Neural progenitor cell (in vitro differentiated cells): ENCODE data around the gene SLC35G4. TPM values are rescaled to one million over a fixed set of nuclear protein-coding genes. Genes with fewer than 3 reads are reported as not detected.
A peak's percentile ranks its signal among the peaks of the same experiment; 100 is the strongest.
"Not testable (repeated sequence)": the region's sequence is repeated elsewhere in the genome, so short reads cannot be mapped to it uniquely, and the experiment has no call there.

ENCODE experiments used
- DNase-seq: peaks from one replicate; pipeline ENCODE4 v3.0.0-alpha.2; 2016; ENCODE audit warnings: low spot score
- H2AFZ ChIP-seq: fragments of 200-600 bp; sonication (generic); replicated peaks from 2 replicates; pipeline ENCODE4 v1.6.1; 2016; ENCODE audit warnings: antibody characterized with exemption
- H3F3A ChIP-seq: fragments of 200-600 bp; sonication (generic); 2 replicates; pipeline ENCODE4 v1.6.1; 2016; ENCODE audit warnings: antibody characterized with exemption, low read depth
- H3K27ac ChIP-seq: fragments of 200-600 bp; sonication (generic); 2 replicates; pipeline ENCODE4 v1.5.1; 2016; ENCODE audit warnings: mild to moderate bottlenecking
- H3K27me3 ChIP-seq: fragments of 200-600 bp; sonication (generic); 2 replicates; pipeline ENCODE4 v1.6.1; 2016; ENCODE audit warnings: mild to moderate bottlenecking, moderate library complexity
- H3K36me3 ChIP-seq: fragments of 200-600 bp; sonication (generic); 2 replicates; pipeline ENCODE4 v1.5.1; 2016
- H3K4me1 ChIP-seq: fragments of 200-600 bp; sonication (generic); 2 replicates; pipeline ENCODE4 v1.6.1; 2016; ENCODE audit warnings: mixed run types
- H3K4me2 ChIP-seq: fragments of 200-600 bp; sonication (generic); 2 replicates; pipeline ENCODE4 v1.6.1; 2016
- H3K4me3 ChIP-seq: fragments of 200-600 bp; sonication (generic); 2 replicates; pipeline ENCODE4 v1.5.1; 2016
- H3K79me2 ChIP-seq: fragments of 200-600 bp; sonication (generic); 2 replicates; pipeline ENCODE4 v1.6.1; 2016; ENCODE audit warnings: low read depth
- H3K9ac ChIP-seq: fragments of 200-600 bp; sonication (generic); 2 replicates; pipeline ENCODE4 v1.6.1; 2016
- H3K9me3 ChIP-seq: fragments of 200-600 bp; sonication (generic); 2 replicates; pipeline ENCODE4 v1.5.1; 2016; ENCODE audit warnings: low read depth
- H4K20me1 ChIP-seq: fragments of 200-600 bp; sonication (generic); 2 replicates; pipeline ENCODE4 v1.6.1; 2016; ENCODE audit warnings: low read depth
- H3K27ac Mint-ChIP-seq: 3 replicates; pipeline ENCODE4 v1.8.0; 2021; ENCODE audit warnings: mixed read lengths
- H3K27me3 Mint-ChIP-seq: 2 replicates; pipeline ENCODE4 v1.8.0; 2022; ENCODE audit warnings: low read depth, mild to moderate bottlenecking, inconsistent platforms, moderate library complexity, mixed read lengths; ENCODE audit not compliant: insufficient read depth
- H3K36me3 Mint-ChIP-seq: 3 replicates; pipeline ENCODE4 v1.8.0; 2021; ENCODE audit warnings: mixed read lengths
- H3K4me1 Mint-ChIP-seq: 3 replicates; pipeline ENCODE4 v1.8.0; 2021; ENCODE audit warnings: mixed read lengths
- H3K4me3 Mint-ChIP-seq: 3 replicates; pipeline ENCODE4 v1.8.0; 2021; ENCODE audit warnings: mild to moderate bottlenecking, moderate library complexity, mixed read lengths
- H3K9me3 Mint-ChIP-seq: 3 replicates; pipeline ENCODE4 v1.8.0; 2020; ENCODE audit warnings: mixed read lengths
- EZH2 ChIP-seq: fragments of 200-600 bp; sonication (generic); IDR thresholded peaks from 2 replicates; pipeline ENCODE4 v1.6.1; 2017; ENCODE audit warnings: antibody characterized with exemption, mild to moderate bottlenecking, moderate library complexity
- EZH2phosphoT487 ChIP-seq: fragments of 200-600 bp; sonication (generic); IDR thresholded peaks from 2 replicates; pipeline ENCODE4 v1.6.1; 2017; ENCODE audit warnings: antibody characterized with exemption
- total RNA-seq: library from RNA; depleted of rRNA; stranded (reverse); fragments of >200 nt; gene quantifications from 2 replicates; pipeline ENCODE4 v1.2.3, GENCODE V29; 2015; ENCODE audit warnings: low replicate concordance
- TF ChIP-seq, protein P1 (sequence below): fragments of 200-600 bp; sonication (generic); IDR thresholded peaks from 2 replicates; pipeline ENCODE4 v1.5.1; 2017; ENCODE audit warnings: antibody characterized with exemption, mild to moderate bottlenecking

Gene SLC35G4
- total RNA-seq, 1 donor from 2014 or later, result not detected

DNA sequence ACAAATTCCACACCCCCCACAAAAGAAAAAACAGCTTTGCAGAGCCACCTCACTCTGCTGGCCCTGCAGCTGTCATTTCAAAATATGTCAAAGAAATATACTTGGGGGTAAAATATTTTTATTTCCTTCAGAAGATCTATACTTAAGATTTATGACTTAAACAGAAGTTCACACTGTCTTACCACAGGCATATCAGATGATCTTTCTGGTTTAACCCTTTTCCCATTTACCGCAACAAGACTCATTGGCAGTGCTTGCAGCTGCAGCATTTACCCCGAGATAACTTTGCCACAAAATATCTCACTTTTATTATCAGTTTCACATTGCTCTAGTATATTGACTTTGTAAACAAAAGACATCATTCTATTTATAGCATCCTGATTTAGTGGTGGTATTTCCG, 21.6 kb upstream of the SLC35G4 start:
- no peaks in the 10 kb centered on the region for H3K27me3 ChIP-seq
- Mint-ChIP-seq H3K9me3 (no peaks in the 10 kb centered on the region), H3K27me3 (peaks cover 2% of the 10 kb centered on the region), H3K4me3 (no peak overlapping the region), H3K27ac (no peak overlapping the region), H3K4me1 (no peaks in the 10 kb centered on the region), H3K36me3 (no peaks in the 10 kb centered on the region)
- no peaks in the 10 kb centered on the region for H3K9me3 ChIP-seq
- no peak for TF ChIP-seq EZH2
- TF ChIP-seq EZH2phosphoT487, result no peak
- TF ChIP-seq, protein P1, sequence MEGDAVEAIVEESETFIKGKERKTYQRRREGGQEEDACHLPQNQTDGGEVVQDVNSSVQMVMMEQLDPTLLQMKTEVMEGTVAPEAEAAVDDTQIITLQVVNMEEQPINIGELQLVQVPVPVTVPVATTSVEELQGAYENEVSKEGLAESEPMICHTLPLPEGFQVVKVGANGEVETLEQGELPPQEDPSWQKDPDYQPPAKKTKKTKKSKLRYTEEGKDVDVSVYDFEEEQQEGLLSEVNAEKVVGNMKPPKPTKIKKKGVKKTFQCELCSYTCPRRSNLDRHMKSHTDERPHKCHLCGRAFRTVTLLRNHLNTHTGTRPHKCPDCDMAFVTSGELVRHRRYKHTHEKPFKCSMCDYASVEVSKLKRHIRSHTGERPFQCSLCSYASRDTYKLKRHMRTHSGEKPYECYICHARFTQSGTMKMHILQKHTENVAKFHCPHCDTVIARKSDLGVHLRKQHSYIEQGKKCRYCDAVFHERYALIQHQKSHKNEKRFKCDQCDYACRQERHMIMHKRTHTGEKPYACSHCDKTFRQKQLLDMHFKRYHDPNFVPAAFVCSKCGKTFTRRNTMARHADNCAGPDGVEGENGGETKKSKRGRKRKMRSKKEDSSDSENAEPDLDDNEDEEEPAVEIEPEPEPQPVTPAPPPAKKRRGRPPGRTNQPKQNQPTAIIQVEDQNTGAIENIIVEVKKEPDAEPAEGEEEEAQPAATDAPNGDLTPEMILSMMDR, result no peak
- H3K4me2 ChIP-seq, result no peak overlapping the region
- no peak overlapping the region for H2AFZ ChIP-seq
- no peaks in the 10 kb centered on the region for H3K79me2 ChIP-seq
- no peak for DNase-seq
- no peaks in the 10 kb centered on the region for H3K36me3 ChIP-seq
- H3K4me1 ChIP-seq, result no peaks in the 10 kb centered on the region
- H3K9ac ChIP-seq, result no peak overlapping the region
- H4K20me1 ChIP-seq, result no peaks in the 10 kb centered on the region
- H3K27ac ChIP-seq, result no peak overlapping the region
- H3F3A ChIP-seq, result no peaks in the 10 kb centered on the region
- H3K4me3 ChIP-seq, result no peak overlapping the region

DNA sequence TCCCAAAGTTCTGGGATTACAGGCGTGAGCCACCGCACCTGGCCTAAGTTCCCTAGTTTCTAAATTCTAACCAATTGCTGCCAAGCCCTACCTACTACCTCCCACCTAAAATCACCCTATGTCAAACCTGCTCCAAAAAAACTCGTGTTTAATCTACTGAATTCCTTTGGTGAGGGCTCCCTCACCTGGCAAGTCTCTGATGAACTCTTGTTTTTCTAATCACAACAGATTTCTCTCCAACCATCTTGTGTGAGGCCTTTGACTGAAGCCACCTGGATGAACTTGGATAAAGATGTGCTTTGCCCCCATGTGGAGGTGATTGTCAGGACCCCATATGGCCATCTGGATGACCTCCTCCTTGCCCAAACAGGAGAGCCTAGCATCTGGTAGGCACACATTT, 17.4 kb upstream of the SLC35G4 start:
- H3K79me2 ChIP-seq, result no peaks in the 10 kb centered on the region
- no peak for TF ChIP-seq EZH2
- TF ChIP-seq EZH2phosphoT487, result no peak
- TF ChIP-seq, protein P1, result no peak
- Mint-ChIP-seq H3K4me3 (no peak overlapping the region), H3K27ac (no peak overlapping the region), H3K9me3 (peaks cover 5% of the 10 kb centered on the region), H3K27me3 (peaks cover 8% of the 10 kb centered on the region), H3K36me3 (no peaks in the 10 kb centered on the region), H3K4me1 (no peaks in the 10 kb centered on the region)
- no peaks in the 10 kb centered on the region for H4K20me1 ChIP-seq
- H2AFZ ChIP-seq, result no peak overlapping the region
- no peaks in the 10 kb centered on the region for H3K36me3 ChIP-seq
- no peaks in the 10 kb centered on the region for H3K9me3 ChIP-seq
- H3K4me1 ChIP-seq, result no peaks in the 10 kb centered on the region
- H3F3A ChIP-seq, result no peaks in the 10 kb centered on the region
- H3K9ac ChIP-seq, result no peak overlapping the region
- H3K4me2 ChIP-seq, result no peak overlapping the region
- H3K27ac ChIP-seq, result no peak overlapping the region
- no peak for DNase-seq
- no peak overlapping the region for H3K4me3 ChIP-seq
- no peaks in the 10 kb centered on the region for H3K27me3 ChIP-seq

DNA sequence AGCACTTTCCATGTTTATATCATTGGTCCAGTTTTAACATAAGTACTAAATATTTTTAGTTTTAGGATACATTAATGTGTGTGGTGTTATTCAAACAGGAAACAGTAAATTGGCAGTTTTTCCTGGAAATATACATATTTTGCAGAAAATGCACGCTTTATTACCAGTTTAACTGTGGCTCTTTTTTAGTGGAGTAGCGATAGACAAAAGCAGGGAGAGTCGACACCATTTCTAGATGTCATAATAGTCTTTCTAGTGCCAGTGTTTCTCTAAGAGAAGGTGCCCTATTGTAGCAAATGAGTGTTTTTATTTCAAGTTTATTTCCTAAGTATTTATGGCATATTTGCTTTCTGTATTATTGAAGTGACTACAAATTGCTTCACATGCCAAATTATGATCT, 9.1 kb upstream of the SLC35G4 start:
- H3K9ac ChIP-seq, result no peak overlapping the region
- no peak overlapping the region for H3K4me3 ChIP-seq
- Mint-ChIP-seq H3K4me3 (no peak overlapping the region), H3K4me1 (no peaks in the 10 kb centered on the region), H3K27me3 (no peaks in the 10 kb centered on the region), H3K9me3 (peaks cover 10% of the 10 kb centered on the region), H3K27ac (no peak overlapping the region), H3K36me3 (no peaks in the 10 kb centered on the region)
- no peaks in the 10 kb centered on the region for H3K4me1 ChIP-seq
- no peak for DNase-seq
- H3K4me2 ChIP-seq, result no peak overlapping the region
- H2AFZ ChIP-seq, result no peak overlapping the region
- no peaks in the 10 kb centered on the region for H4K20me1 ChIP-seq
- no peaks in the 10 kb centered on the region for H3K27me3 ChIP-seq
- no peaks in the 10 kb centered on the region for H3F3A ChIP-seq
- TF ChIP-seq, protein P1, result no peak
- TF ChIP-seq EZH2phosphoT487, result no peak
- TF ChIP-seq EZH2, result no peak
- no peaks in the 10 kb centered on the region for H3K36me3 ChIP-seq
- H3K79me2 ChIP-seq, result no peaks in the 10 kb centered on the region
- no peaks in the 10 kb centered on the region for H3K9me3 ChIP-seq
- H3K27ac ChIP-seq, result no peak overlapping the region

DNA sequence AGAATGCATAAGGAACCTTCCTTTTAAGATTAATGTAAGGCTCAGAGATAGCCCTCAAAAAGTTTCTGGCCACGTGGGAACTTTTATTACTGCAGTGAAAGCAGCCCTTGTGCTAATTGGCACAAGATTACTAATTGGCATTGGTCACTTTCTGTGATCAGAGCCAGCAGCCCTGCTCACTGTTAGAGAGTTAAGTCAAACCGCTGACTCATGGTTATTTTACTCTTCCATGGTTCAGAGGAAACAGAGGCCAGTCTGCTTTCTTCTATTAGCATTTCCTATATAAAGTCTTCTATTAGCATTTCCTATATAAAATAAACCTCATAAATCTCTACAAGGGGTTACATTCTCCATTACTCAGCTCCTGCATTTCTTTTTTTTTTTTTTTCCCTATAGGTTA, 1.5 kb upstream of the SLC35G4 start:
- peak; percentile 11 for DNase-seq
- Histone ChIP-seq H3K4me1 (no peaks in the 10 kb centered on the region), H3K27me3 (no peaks in the 10 kb centered on the region), H3K9me3 (no peaks in the 10 kb centered on the region), H2AFZ (no peak overlapping the region), H3F3A (no peaks in the 10 kb centered on the region), H3K4me3 (no peak overlapping the region), H3K27ac (no peak overlapping the region), H3K36me3 (no peaks in the 10 kb centered on the region), H3K4me2 (no peak overlapping the region), H3K79me2 (no peaks in the 10 kb centered on the region), H3K9ac (no peak overlapping the region), H4K20me1 (no peaks in the 10 kb centered on the region)
- peaks cover 2% of the 10 kb centered on the region for H3K4me1 Mint-ChIP-seq
- TF ChIP-seq, protein P1, result no peak
- TF ChIP-seq EZH2, result no peak
- H3K9me3 Mint-ChIP-seq, result no peaks in the 10 kb centered on the region
- H3K4me3 Mint-ChIP-seq, result no peak overlapping the region
- H3K27me3 Mint-ChIP-seq, result no peaks in the 10 kb centered on the region
- no peak overlapping the region for H3K27ac Mint-ChIP-seq
- no peaks in the 10 kb centered on the region for H3K36me3 Mint-ChIP-seq

DNA sequence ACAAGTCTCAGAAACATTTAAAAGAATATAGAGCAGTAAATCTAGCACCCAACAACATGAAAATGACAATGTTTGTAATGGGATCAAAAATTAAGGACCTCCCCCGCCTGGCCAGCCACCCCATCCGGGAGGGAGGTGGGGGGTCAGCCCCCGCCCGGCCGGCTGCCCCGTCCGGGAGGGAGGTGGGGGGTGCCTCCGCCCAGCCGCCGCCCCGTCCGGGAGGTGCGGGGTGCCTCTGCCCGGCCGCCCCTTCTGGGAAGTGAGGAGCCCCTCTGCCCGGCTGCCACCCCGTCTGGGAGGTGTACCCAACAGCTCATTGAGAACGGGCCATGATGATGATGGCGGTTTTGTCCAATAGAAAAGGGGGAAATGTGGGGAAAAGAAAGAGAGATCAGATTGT, 778 bp upstream of the SLC35G4 start:
- H3K27me3 Mint-ChIP-seq, H3K36me3 Mint-ChIP-seq: not testable (repeated sequence)

More for the DNA sequence above, 778 bp upstream of the SLC35G4 start:
- not testable (repeated sequence) for H3K27ac ChIP-seq, H3K4me1 ChIP-seq, H3K27me3 ChIP-seq, H3K4me2 ChIP-seq, H3K36me3 ChIP-seq, H3K9me3 ChIP-seq, H3K9me3 Mint-ChIP-seq, DNase-seq, H3K9ac ChIP-seq, H3K4me3 Mint-ChIP-seq, H3K79me2 ChIP-seq, H4K20me1 ChIP-seq, H2AFZ ChIP-seq, H3K4me3 ChIP-seq, H3K27ac Mint-ChIP-seq, H3K4me1 Mint-ChIP-seq, H3F3A ChIP-seq
